UCSD-AML1 (cell line): Measurements from ENCODE around the gene SGMS2.
"Not testable (repeated sequence)": the region's sequence is repeated elsewhere in the genome, so short reads cannot be mapped to it uniquely, and the experiment has no call there.

ENCODE experiments used
- DNase-seq: peaks from one replicate; lab custom pipeline; 2025; ENCODE audit not compliant: unreplicated experiment; lab: John Stamatoyannopoulos, UW

SGMS2 gene

DNA sequence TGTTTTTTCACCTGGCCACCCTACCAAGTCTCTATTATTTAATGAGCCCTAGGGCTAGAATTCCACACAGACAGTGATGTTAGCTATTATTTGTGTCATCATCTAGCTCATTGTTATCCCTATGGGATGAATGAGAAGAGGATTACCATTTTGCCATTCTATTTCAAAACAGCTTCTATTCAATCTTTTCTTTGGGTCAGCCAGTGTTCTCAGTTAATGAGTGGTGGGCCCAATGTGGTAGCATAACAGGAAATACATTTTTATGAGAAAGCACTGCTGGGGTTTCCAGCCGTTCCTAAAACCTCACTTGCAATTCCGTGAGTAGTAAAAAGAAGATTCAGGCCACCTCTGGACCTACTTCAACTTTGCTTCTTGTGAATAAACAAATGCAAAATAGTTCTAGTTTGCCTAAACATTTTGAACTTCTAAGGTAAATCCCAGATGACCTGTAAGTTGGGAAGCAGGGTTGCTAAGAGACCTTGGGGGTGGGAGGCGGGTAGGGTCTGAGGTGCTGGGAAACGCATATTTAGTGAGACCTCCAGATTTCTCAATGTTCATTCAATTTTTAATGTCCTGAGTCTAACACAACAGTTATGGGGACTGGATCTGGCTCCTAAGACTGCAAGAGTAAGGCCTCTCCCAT, 81.8 kb downstream of the SGMS2 start:
- DNase-seq = no peak

DNA sequence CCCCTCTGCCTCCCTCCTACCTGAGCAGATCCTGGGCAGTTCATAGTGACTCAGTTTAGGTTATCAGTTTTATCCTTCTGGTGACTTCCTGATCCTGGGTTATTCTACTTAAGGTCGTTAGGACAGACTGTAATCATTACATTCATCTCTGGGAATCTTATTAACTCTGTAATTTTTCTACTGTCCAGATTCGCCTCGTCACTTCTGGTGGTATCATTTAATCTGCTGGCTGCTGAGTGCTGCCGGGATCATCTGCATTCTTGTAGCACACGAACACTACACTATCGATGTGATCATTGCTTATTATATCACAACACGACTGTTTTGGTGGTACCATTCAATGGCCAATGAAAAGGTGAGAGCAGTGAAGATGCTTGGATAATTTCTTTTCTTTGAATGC, 83.6 kb downstream of the SGMS2 start:
- no peak for DNase-seq

DNA sequence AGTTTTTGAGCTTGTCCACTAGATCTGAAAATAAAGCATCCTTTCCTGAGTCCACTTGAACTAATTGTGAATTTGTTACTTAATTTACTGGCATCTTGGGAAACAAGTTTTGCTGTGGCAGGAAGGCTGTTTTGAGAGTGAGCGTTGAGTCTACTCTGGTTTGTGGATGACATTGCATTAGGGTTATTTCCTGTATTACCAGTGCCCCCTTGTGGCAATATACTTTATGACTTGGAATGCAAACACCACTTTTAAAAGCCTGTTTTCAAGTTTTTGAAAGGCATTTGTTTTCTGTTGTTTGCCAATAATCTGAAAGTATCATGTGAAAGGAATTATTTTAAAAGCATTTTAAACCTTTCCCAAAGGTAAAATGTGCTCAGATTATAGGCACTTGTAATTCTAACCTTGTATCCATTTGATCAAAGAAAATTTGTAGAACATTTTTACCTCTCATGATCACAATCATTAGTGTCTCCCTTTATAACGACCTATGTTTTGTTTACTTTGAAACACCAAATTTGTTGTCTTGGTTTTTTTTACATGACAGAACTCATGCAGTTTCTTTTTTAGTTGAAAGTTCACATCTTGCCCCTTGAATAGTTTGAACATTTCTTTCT, 88.7 kb downstream of the SGMS2 start:
- no peak for DNase-seq

DNA sequence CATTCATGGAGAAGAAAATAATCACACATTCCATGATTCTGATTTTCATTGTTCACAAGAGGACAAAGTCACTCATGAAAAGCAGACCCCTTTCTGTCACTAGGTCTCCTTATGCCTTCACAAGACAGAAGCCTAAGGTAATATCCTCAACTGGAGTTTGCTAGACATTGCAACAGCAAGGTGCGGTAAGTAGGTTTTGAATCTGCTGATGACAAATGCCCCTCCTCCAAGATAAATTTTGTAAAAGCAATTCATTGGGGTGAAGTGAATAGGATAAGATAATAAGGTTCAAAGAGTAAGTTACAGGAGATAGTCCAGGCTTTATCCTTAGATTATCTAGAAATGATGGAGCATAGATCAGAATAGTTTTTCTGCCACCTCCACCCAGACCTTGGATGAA, 90.5 kb downstream of the SGMS2 start:
- no peak for DNase-seq

DNA sequence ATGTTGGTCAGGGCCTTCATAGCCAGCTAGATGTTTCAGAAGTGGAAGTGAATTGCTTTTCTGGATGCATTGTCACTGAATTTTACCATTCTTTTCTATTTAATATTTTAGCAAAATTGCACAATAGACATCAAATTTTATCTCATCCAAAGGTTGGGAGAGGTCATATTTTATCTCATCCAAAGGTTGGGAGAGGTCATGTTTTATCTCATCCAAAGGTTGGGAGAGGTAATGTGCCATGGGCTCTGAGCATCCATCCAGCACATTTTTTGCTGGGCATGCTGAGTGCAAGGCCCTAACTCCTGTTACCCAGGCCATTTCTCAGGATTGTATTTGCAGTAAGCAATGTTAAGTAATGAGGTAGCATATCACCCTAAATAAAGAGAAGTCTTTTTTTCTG, 91.9 kb downstream of the SGMS2 start:
- no peak for DNase-seq

DNA sequence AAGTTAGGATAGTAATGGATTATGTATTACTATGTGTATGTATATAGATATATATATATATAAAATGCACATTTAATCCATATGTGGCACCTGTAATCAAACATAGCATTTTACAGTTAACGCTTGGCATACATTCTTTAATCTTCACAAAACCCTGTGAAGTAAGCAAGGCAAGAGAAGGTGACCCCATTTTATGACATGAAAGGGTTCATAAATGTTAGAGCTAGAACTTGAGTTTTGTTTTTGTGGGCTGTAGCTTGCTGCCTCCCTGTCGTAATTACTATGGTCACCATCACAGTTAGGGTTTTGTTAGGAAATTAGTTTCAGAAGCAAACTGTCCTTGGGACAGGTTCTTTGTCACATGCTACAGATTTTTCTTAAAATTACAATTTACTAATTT, 92.8 kb downstream of the SGMS2 start:
- no peak for DNase-seq

DNA sequence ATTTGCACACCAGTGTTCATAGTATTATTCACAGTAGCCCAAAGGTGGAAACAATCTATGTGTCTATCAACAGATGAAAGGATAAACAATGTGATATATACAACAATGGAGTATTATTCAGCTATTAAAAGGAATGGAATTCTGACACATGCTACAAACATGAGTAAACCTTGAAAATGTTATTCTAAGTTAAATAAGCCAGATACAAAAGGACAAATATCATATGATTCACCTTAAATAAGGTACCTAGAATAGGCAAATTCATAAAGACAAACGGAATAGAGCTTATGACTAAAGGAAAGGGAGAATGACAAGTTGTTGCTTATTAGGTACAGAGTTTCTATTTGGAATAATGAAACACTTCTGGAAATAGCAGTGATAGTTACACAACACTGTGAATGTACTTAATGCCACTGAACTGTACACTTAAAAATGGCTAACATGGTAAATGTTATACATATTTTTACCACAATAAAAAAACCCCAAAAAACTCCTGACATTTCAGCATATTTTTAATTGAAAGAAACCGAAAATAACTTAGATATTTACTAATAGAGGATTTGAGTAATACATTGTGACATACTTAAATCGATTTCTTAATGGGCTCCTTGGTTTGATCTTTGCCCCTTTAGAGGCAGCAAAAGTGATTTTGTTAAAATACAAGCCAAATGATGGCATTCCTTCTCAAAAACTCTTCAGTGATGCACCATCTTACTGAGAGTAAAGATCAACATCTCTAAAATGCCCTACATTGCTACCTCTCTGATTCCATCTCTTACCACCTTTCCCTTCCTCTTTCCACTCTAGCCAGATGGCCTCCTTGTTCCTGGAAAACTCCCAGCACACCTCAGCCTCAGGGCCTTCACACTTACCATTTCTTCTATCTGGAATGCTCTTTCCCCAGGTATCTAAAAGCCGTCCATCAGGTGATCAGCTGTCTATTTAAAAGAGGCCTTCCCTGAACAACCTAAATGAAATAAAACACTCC, 98.0 kb downstream of the SGMS2 start:
- DNase-seq = no peak

DNA sequence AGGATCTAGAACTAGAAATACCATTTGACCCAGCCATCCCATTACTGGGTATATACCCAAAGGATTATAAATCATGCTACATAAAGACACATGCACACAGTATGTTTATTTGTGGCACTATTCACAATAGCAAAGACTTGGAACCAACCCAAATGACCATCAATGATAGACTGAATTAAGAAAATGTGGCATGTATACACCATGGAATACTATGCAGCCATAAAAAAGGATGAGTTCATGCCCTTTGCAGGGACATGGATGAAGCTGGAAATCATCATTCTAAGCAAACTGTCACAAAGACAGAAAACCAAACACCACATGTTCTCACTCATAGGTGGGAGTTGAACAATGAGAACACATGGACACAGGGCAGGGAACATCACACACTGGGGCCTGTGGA, 101.0 kb downstream of the SGMS2 start:
- not testable (repeated sequence) for DNase-seq

DNA sequence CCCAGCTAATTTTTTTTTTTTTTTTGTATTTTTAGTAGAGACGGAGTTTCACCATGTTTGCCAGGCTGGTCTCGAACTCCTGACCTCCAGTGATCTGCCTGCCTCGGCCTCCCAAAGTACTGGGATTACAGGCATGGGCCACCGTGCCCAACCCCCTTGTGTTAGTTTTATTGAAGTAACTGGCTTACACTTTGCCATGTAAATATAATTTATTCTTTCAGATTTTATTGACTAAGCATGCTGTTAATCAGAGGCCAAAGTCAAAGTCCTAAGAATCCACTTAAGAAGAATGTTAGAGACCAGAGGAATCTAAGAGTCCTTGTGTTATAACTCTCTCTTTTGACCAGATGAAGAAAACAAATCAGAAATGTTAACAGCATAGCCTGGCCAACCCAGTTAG, 102.1 kb downstream of the SGMS2 start:
- DNase-seq = not testable (repeated sequence)

DNA sequence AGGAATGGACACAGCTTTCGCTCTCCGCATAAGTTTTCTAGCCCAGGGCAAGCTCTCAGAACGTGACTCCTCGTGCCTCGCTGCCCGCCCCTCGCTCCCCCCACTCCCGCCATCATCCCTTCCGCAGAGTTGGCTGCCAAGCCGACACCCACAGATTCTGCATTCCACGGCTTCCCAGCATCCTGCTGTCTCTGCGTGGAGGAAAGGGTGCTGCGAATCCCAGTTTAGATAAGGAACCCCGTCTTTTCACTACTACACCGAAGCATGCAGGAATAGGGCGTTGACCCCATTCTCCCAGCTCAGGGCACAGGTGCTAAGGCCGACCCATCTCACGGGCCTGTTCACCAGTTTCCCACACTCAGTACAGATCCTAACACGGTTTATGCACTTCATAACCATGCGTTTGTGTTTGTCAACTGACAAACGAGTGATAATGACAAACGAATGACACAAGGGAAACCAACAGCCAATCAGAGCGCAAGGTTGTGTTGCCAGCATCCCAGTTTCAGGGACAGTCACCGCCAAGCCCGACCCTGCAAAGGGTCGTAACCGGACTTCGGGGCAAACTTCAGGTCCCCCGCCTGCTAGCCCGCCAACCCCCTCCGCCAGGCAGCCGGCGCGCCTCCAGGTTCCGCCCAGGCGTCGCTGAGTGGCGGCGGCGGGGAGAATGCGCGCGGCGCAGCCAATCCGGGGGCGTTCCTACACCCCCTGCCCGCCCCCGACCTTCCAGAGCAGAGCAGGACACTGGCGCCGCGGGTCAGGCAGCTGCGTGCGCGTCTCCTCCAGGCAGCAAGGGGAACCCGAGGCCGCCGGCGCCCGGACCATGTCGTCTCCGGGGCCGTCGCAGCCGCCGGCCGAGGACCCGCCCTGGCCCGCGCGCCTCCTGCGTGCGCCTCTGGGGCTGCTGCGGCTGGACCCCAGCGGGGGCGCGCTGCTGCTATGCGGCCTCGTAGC, 106.4 kb downstream of the SGMS2 start, which contains the start of gene CYP2U1:
Gene CYP2U1, plus strand, starts transcription at position 729 of the 954 bp plus-strand sequence. Its CDS starts 95 bp downstream, at position 824.
- DNase-seq = peak; percentile 10

DNA sequence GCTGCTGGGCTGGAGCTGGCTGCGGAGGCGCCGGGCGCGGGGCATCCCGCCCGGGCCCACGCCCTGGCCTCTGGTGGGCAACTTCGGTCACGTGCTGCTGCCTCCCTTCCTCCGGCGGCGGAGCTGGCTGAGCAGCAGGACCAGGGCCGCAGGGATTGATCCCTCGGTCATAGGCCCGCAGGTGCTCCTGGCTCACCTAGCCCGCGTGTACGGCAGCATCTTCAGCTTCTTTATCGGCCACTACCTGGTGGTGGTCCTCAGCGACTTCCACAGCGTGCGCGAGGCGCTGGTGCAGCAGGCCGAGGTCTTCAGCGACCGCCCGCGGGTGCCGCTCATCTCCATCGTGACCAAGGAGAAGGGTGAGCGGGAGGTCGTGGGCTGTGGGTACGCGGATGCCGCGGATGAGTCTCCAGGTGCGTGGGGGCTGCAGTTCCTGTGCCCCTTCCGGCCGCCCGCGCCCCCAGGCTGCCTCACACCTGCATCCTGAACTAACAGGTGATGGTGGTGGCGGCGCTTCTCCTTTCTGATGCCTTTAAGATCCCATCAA, 107.1 kb downstream of the SGMS2 start:
- no peak for DNase-seq

DNA sequence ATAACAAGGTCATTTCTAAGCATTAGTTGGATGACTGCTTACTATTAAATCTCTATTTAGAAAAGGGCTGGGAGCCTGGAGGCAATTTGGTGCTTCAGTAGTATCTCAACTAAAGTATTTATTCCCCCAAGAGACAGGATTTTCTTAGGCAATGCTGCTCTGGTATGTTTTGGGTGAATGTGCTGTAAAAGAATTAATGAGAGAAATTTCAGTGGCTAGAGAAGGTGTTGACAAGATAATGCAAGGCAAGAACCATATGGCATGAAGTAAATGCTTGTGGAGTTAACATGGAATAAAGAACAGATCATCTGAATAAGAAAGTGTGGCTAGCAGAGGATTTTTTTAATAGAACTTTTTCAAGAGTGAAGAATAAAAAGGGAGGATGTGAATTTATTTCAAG, 110.5 kb downstream of the SGMS2 start:
- DNase-seq = no peak

DNA sequence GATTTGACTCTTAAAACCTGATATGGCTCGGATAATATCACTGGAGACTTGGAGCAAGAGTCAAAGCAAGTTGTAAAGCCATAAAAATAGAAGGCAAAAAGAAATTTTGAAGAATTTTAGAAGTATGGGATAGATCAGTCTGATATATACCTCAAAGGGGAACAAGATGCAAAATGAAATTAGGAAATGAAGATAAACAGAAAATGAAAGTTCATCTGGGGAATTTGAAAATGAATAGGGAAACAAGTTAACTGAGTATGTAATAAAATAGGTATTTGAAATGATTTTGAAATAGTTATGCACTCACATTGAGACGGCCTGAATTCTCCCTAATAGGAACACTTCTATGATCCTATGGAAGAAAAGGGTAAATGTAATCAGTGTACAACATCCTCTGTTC, 112.3 kb downstream of the SGMS2 start:
- no peak for DNase-seq

DNA sequence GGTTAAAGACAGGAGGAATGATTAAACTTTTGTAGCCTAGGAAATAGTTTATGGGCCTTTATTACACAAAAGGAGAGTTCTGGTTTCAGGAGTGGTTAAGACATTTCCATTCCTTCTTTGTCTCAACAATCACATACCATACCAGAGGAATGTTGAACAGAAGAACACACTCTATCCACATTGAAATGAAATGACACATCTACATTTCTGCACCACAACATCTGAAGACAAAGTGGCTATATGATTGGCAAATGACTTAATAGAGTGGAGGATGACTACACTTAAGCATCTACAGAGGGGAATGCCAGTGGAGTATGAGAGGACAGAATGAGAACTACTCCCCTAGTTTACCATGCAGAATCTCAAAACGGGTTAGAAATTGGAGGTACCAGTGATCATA, 114.6 kb downstream of the SGMS2 start:
- DNase-seq = no peak

DNA sequence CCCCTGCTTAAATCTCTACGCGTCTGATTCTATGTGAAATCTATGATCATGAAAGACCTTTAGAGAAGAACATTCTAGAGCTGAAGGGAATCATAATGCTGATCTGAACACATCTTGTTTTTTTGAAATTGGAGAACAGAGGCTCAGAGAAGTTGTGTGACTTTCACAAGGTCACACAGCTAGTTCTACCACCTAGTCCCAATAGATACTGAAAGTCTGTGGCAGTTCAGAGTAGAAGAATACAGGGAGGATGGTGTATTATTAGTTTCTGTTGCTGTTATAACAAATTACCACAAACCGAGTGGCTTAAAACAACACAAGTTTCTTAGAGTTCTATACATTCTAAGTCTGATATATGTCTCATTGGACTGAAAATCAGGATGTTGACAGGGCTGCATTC, 121.1 kb downstream of the SGMS2 start:
- DNase-seq = no peak

DNA sequence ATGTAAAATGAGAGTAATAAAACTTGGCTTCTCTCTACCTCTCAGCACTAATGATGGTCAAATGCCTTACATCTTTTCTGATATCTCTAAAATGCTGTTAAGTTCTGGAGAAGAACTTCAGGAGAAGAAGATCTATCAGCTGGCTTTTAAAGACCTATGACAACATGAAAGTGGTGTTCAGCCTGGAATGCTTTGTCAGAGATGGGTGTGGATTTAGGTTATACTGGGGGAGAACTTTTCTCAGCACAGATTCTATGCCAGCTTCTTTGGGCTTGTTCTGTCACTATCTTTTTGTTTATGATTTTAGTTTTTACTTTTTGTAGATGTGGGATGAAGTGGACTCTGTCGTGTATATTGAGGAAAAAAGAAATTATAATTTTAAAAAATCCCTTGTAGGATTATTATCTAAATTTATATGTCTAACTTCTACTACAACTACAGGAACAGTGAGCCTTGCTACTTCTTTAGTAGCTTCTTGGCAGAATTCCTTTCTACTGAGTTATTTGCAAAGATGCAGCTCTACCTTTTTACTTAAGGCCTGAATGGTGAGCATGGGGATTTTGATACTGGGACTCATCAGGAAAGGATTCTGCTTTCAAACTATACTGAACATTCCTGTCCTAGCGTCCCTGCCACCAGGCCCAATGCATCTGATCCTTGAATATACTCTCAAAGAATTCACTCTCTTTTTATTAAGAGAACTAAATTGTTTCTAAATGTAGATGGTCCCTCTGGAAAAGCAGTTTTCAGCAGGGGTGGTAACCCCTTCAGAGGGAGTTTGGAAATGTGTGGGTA, 126.2 kb downstream of the SGMS2 start:
- no peak for DNase-seq

DNA sequence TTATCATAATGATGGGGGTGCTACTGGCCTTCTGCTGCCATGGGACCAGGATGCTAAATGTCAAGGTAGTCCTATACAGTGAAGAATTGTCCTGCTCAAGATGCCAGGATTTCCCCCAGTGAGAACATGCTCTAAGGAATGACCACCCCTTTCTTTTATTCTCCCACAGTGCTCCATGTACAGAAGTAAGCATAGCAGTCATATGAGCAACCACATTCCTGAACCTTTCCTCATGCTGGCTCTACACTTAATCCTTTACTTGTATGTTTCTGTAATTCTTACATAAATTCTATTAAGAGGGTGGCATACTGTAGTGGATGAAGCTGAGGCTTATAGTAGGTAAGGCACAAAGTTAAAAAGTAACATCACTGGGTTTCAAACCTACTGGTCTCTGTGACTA, 126.8 kb downstream of the SGMS2 start:
- no peak for DNase-seq

DNA sequence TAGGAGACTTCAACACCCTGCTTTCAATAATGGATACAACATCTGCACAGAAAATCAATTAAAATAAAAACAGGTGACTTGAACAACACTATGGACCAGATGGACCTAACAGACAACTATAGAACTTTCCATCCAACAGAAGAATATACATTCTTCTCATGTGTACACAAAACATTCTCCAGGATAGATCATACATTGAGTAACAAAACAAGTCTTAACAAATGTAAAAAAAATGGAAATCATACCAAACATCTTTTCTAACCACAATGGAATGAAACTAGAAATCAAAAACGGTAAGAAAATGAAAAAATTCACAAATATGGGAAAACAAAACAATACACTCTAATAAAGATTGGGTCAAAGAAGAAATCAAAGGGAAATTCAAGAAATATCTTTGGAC, 131.3 kb downstream of the SGMS2 start:
- DNase-seq = no peak
